HL-60/S4 (cell line): ENCODE data around the gene TNFRSF14.

Source experiments
- in situ Hi-C: fragments of 300-500 bp; cut with MboI; formaldehyde crosslinking; loops from 2 replicates; pipeline ENCODE4 v1.14.3; 2022; ENCODE audit warnings: low sequenced_read_pairs

TNFRSF14 gene

GRCh38 chr1:2584686-2585317 lies 28.6 kb downstream of the TNFRSF14 start:
- in situ Hi-C loops, result no loop called here

GRCh38 chr1:2585318-2586092 lies 29.3 kb downstream of the TNFRSF14 start:
- in situ Hi-C loops, result no loop called here

GRCh38 chr1:2586154-2587070 lies 30.2 kb downstream of the TNFRSF14 start, which contains the start of gene PRXL2B:
TSS of gene PRXL2B (plus strand) at chr1:2586777. CDS start at chr1:2586886, 109 bp downstream.
- in situ Hi-C loops, result no loop called here

- in situ Hi-C loops, result no loop called here
These were observed 31.1 kb downstream of the TNFRSF14 start for GRCh38 chr1:2587071-2587859.

GRCh38 chr1:2587860-2588571 lies 31.8 kb downstream of the TNFRSF14 start:
- in situ Hi-C loops, result no loop called here

- in situ Hi-C loops, result no loop called here
These were observed 32.7 kb downstream of the TNFRSF14 start for GRCh38 chr1:2588661-2589430.

GRCh38 chr1:2589431-2590232 lies 33.5 kb downstream of the TNFRSF14 start:
- in situ Hi-C loops, result no loop called here

GRCh38 chr1:2590233-2591141 lies 34.3 kb downstream of the TNFRSF14 start:
- in situ Hi-C loops, result no loop called here

- in situ Hi-C loops, result no loop called here
These were observed 35.0 kb downstream of the TNFRSF14 start for GRCh38 chr1:2591233-2591580.

- in situ Hi-C loops, result no loop called here
These were observed 35.5 kb downstream of the TNFRSF14 start for GRCh38 chr1:2591581-2592261.

- in situ Hi-C loops, result no loop called here
These were observed 36.5 kb downstream of the TNFRSF14 start for GRCh38 chr1:2592672-2593071.

GRCh38 chr1:2593251-2593878 lies 37.2 kb downstream of the TNFRSF14 start:
- in situ Hi-C loops, result no loop called here

- in situ Hi-C loops, result no loop called here
These were observed 38.0 kb downstream of the TNFRSF14 start for GRCh38 chr1:2594001-2594640.

- in situ Hi-C loops, result no loop called here
These were observed 38.5 kb downstream of the TNFRSF14 start for GRCh38 chr1:2594641-2595131.

- in situ Hi-C loops, result no loop called here
These were observed 39.2 kb downstream of the TNFRSF14 start for GRCh38 chr1:2595261-2595811.
